PC-3 (cell line): ENCODE measurements around the gene CCNQ.

ENCODE experiments used
- EZH2 ChIP-seq: fragments of 300-600 bp; sonication (generic); IDR thresholded peaks from one replicate; pipeline ENCODE4 v1.6.1; 2017; ENCODE audit warnings: antibody characterized with exemption, mild to moderate bottlenecking, low read length; ENCODE audit not compliant: unreplicated experiment
- TF ChIP-seq, protein P1 (sequence below): fragments of 300-600 bp; sonication (generic); conservative IDR thresholded peaks from 2 replicates; pipeline ENCODE4 v1.5.1; 2017; ENCODE audit warnings: antibody characterized with exemption, low read depth, mild to moderate bottlenecking, low read length

DNA sequence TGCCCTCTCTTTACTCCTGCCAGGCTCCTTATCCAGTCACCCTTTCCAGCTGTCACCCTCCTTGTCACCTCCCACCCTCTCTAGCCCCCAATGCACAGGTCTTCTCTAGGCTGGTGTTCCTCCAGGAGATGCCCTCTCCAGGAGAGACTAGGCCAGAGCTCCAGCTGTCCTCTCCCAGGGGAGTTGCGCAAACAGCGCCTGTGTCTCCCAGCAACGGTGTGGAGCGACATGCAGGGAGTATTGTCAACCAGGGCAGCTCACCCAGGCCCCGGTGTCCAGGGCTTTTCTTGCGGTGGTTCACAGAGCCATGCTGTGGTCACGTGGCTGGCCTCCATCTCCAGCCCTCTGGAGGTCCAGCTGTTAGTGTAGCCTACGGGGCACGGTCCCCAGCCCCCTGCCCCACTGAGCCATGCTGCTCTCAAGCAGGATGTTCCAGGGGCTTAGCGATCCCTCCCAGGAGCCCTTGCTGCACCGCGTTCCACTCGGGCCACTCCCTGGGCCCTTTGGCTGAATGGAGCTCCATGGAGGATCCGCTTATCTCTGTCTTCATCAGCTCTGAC, 34.8 kb downstream of the CCNQ start:
- TF ChIP-seq, protein P1, sequence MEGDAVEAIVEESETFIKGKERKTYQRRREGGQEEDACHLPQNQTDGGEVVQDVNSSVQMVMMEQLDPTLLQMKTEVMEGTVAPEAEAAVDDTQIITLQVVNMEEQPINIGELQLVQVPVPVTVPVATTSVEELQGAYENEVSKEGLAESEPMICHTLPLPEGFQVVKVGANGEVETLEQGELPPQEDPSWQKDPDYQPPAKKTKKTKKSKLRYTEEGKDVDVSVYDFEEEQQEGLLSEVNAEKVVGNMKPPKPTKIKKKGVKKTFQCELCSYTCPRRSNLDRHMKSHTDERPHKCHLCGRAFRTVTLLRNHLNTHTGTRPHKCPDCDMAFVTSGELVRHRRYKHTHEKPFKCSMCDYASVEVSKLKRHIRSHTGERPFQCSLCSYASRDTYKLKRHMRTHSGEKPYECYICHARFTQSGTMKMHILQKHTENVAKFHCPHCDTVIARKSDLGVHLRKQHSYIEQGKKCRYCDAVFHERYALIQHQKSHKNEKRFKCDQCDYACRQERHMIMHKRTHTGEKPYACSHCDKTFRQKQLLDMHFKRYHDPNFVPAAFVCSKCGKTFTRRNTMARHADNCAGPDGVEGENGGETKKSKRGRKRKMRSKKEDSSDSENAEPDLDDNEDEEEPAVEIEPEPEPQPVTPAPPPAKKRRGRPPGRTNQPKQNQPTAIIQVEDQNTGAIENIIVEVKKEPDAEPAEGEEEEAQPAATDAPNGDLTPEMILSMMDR: no peak
- no peak for TF ChIP-seq EZH2
